Measurements from ENCODE around the gene C19orf73. TPM values are rescaled to one million over a fixed set of nuclear protein-coding genes. Genes with fewer than 3 reads are reported as not detected.

The C19orf73 gene
- total RNA-seq, result 10 to 100 TPM in 1 of 2 donors, 1 to 10 TPM in 1; 2.2 to 11.1 TPM

GRCh38 chr19:49118565-49119410, at the start of gene C19orf73:
TSS of gene C19orf73 (minus strand) at chr19:49119143. CDS start at chr19:49119022, 121 bp downstream.
- intact Hi-C loops (cut with DNase I), result loop anchor here (5.0 kb wide), 1 partner anchor 34 kb away; no protein-coding TSS in a partner anchor
- no peaks in the 10 kb centered on the region for H3K36me3 ChIP-seq
- peak within 1 kb of the TSS; percentile 95 to 97 for H3K27ac ChIP-seq
- no peaks in the 10 kb centered on the region for H3K27me3 ChIP-seq (replicated peaks; ENCODE audit: insufficient read depth)
- H3K9me3 ChIP-seq, result no peaks in the 10 kb centered on the region
- peak within 1 kb of the TSS; percentile 55 to 58 for H3K4me3 ChIP-seq
- WGBS, result 1% methylated on average over 52 of the region's 85 CpGs
- peaks cover 14% of the 10 kb centered on the region for H3K4me1 ChIP-seq (replicated peaks)
- DNase-seq (ENCODE audit: low spot score), result peak; percentile 94
- TF ChIP-seq POLR2A (IDR thresholded peaks at IDR 0.05) (peak; percentile 63), CTCF (IDR thresholded peaks at IDR 0.05) (peak in 3 of 4 experiments; percentile 14 to 42 (median 31)), POLR2AphosphoS5 (IDR thresholded peaks at IDR 0.05) (peak; percentile 85)

- no peak for TF ChIP-seq CTCF (IDR thresholded peaks at IDR 0.05)
- TF ChIP-seq POLR2AphosphoS5 (IDR thresholded peaks at IDR 0.05), result no peak
- TF ChIP-seq POLR2A (IDR thresholded peaks at IDR 0.05), result no peak
- intact Hi-C loops (cut with DNase I), result no loop called here
- Histone ChIP-seq H3K27me3 (replicated peaks; ENCODE audit: insufficient read depth) (no peaks in the 10 kb centered on the region), H3K4me3 (no peak overlapping the region), H3K4me1 (replicated peaks) (peaks cover 10% of the 10 kb centered on the region), H3K27ac (no peak overlapping the region), H3K36me3 (peaks cover 9 to 17% of the 10 kb centered on the region in 2 donors), H3K9me3 (no peaks in the 10 kb centered on the region)
- 93% methylated on average over 23 of the region's 23 CpGs for WGBS
- no peak for DNase-seq (ENCODE audit: low spot score)
These were observed 49.5 kb upstream of the C19orf73 start for GRCh38 chr19:49168421-49168820.

- Histone ChIP-seq H3K27ac (no peak overlapping the region), H3K4me1 (replicated peaks) (peaks cover 11% of the 10 kb centered on the region), H3K27me3 (replicated peaks; ENCODE audit: insufficient read depth) (no peaks in the 10 kb centered on the region), H3K9me3 (no peaks in the 10 kb centered on the region), H3K36me3 (peaks cover 9 to 13% of the 10 kb centered on the region in 2 donors), H3K4me3 (no peak overlapping the region)
- intact Hi-C loops (cut with DNase I), result no loop called here
- WGBS, result 77% methylated on average over 25 of the region's 25 CpGs
- TF ChIP-seq POLR2AphosphoS5 (IDR thresholded peaks at IDR 0.05), result no peak
- TF ChIP-seq CTCF (IDR thresholded peaks at IDR 0.05), result no peak
- TF ChIP-seq POLR2A (IDR thresholded peaks at IDR 0.05), result no peak
- DNase-seq (ENCODE audit: low spot score), result no peak
These were observed 49.0 kb upstream of the C19orf73 start for GRCh38 chr19:49167857-49168409.

- no peaks in the 10 kb centered on the region for H3K27me3 ChIP-seq (replicated peaks; ENCODE audit: insufficient read depth)
- no peaks in the 10 kb centered on the region for H3K9me3 ChIP-seq
- intact Hi-C loops (cut with DNase I), result no loop called here
- DNase-seq (ENCODE audit: low spot score), result no peak
- H3K36me3 ChIP-seq, result peaks cover 0 to 5% of the 10 kb centered on the region in 2 donors
- TF ChIP-seq POLR2A (IDR thresholded peaks at IDR 0.05), result no peak
- peak in 2 of 4 experiments; percentile 5 to 14 for TF ChIP-seq CTCF (IDR thresholded peaks at IDR 0.05)
- TF ChIP-seq POLR2AphosphoS5 (IDR thresholded peaks at IDR 0.05), result no peak
- H3K4me3 ChIP-seq, result peak overlapping the region in 1 of 2 donors; percentile 16
- H3K27ac ChIP-seq, result peak overlapping the region; percentile 87
- 26% methylated on average over 22 of the region's 30 CpGs for WGBS
- H3K4me1 ChIP-seq (replicated peaks), result peaks cover 11% of the 10 kb centered on the region
These were observed 46.9 kb upstream of the C19orf73 start for GRCh38 chr19:49165865-49166301.

Measured in prostate gland (tissue), 2 donors.